Right atrium auricular region (tissue), 2 donors: ENCODE results near the gene SEMA5A. TPM values are rescaled to one million over a fixed set of nuclear protein-coding genes. Genes with fewer than 3 reads are reported as not detected.

ENCODE experiments used
- DNase-seq: peaks from one replicate; pipeline ENCODE4 v3.0.0-alpha.2; 2019; ENCODE audit warnings: low spot score
- H3K27ac ChIP-seq, 2 donors: fragments of 200-600 bp; sonication (generic); 1 replicate in 1 of 2; 2 replicates in 1 of 2; pipeline ENCODE4 v1.5.1; 2016 to 2019
- H3K27me3 ChIP-seq, 2 donors: fragments of 200-600 bp; sonication (generic); one replicate each; pipeline versions ENCODE4 v1.5.1 to v1.6.0; 2017 to 2019
- H3K36me3 ChIP-seq: fragments of 200-600 bp; sonication (generic); one replicate; pipeline ENCODE4 v1.5.1; 2016
- H3K4me1 ChIP-seq, 2 donors: fragments of 200-600 bp; sonication (generic); one replicate each; pipeline versions ENCODE4 v1.5.1 to v1.6.0; 2017 to 2019
- H3K4me3 ChIP-seq, 2 donors: fragments of 200-600 bp; sonication (generic); 1 replicate in 1 of 2; 2 replicates in 1 of 2; pipeline ENCODE4 v1.5.1; 2017 to 2019; ENCODE audit warnings: mild to moderate bottlenecking in 1 of 2, moderate library complexity in 1 of 2
- H3K9me3 ChIP-seq, 2 donors: fragments of 200-600 bp; sonication (generic); one replicate each; pipeline ENCODE4 v1.5.1; 2019
- total RNA-seq, 2 donors: library from RNA; depleted of rRNA; stranded (reverse); fragments of >200 nt; gene quantifications; one replicate each; pipeline ENCODE4 v1.1.0, GENCODE V29; 2016
- TF ChIP-seq, protein P1 (sequence below), 2 donors: fragments of 200-600 bp; sonication (generic); IDR thresholded peaks; one replicate each; pipeline ENCODE4 v1.5.1; 2019; ENCODE audit warnings: antibody characterized with exemption in 2 of 2

Gene SEMA5A
- total RNA-seq, 2 donors from 2014 or later = 14.1 to 26.2 TPM

DNA sequence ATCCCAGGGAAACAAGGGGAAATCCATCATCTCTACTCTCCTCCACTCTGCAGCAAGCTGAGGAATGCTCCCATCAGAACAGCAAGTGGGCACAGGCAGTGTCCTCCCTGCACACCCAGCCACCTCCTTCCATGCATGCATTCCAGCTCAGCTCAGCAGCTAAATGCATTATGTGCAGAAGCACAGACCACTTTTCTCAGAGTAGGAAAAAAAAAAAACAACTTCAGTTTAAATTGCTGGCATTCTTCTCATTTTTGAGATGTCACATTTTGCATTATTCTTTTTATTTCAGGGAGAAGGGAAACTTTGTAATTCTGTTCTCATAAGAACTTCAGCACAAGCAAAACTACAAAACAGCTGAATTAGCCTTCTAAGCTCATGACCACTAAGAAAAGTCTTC lies 312.2 kb downstream of the SEMA5A start:
- Histone ChIP-seq H3K9me3 (no peaks in the 10 kb centered on the region), H3K4me3 (no peak overlapping the region), H3K27ac (no peak overlapping the region), H3K4me1 (no peaks in the 10 kb centered on the region), H3K36me3 (no peaks in the 10 kb centered on the region), H3K27me3 (no peaks in the 10 kb centered on the region)
- DNase-seq = no peak
- TF ChIP-seq, protein P1, sequence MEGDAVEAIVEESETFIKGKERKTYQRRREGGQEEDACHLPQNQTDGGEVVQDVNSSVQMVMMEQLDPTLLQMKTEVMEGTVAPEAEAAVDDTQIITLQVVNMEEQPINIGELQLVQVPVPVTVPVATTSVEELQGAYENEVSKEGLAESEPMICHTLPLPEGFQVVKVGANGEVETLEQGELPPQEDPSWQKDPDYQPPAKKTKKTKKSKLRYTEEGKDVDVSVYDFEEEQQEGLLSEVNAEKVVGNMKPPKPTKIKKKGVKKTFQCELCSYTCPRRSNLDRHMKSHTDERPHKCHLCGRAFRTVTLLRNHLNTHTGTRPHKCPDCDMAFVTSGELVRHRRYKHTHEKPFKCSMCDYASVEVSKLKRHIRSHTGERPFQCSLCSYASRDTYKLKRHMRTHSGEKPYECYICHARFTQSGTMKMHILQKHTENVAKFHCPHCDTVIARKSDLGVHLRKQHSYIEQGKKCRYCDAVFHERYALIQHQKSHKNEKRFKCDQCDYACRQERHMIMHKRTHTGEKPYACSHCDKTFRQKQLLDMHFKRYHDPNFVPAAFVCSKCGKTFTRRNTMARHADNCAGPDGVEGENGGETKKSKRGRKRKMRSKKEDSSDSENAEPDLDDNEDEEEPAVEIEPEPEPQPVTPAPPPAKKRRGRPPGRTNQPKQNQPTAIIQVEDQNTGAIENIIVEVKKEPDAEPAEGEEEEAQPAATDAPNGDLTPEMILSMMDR (IDR thresholded peaks at IDR 0.05) = no peak

DNA sequence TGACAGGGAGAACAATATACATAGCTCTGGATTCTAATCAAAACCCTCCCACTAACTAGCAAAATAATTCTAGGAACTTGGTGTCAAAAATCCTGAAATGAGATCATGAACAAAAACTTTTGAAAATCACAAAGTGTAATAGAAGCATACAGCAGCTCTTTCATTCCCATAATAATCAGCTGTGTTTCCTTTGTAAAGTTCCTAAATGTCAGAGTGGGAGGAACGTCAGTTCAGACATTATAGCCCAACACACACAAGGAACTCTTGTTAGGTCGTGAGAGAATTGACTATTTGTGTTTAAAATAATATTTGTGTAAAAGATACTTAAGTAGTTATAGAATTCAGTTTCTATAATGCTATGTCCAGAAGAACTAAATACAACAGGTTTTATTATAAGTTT lies 312.8 kb downstream of the SEMA5A start:
- Histone ChIP-seq H3K36me3 (no peaks in the 10 kb centered on the region), H3K27ac (no peak overlapping the region), H3K27me3 (no peaks in the 10 kb centered on the region), H3K4me3 (no peak overlapping the region), H3K9me3 (no peaks in the 10 kb centered on the region), H3K4me1 (no peaks in the 10 kb centered on the region)
- no peak for DNase-seq
- TF ChIP-seq, protein P1 (IDR thresholded peaks at IDR 0.05) = no peak

DNA sequence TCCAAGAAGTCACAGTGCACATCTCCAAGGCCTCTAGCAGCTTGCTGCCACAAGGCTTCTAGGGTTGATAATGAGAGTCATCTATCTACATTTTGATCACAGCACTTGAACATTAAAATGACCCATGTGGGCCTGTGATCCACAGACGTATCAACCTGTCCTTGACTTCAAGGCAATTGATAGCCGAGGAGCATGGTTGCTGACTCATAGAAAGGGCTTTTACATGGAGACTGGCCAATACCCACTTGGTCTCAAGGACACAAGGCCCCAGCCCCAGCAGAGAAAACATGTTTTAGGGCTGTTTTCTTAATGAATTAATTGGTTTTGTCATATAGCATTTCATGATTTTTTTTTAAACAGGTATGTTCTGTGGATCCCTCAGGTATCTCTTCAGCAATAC lies 314.0 kb downstream of the SEMA5A start:
- TF ChIP-seq, protein P1 (IDR thresholded peaks at IDR 0.05) = no peak
- Histone ChIP-seq H3K27ac (no peak overlapping the region), H3K9me3 (no peaks in the 10 kb centered on the region), H3K4me1 (no peaks in the 10 kb centered on the region), H3K36me3 (no peaks in the 10 kb centered on the region), H3K27me3 (no peaks in the 10 kb centered on the region), H3K4me3 (no peak overlapping the region)
- DNase-seq = no peak

DNA sequence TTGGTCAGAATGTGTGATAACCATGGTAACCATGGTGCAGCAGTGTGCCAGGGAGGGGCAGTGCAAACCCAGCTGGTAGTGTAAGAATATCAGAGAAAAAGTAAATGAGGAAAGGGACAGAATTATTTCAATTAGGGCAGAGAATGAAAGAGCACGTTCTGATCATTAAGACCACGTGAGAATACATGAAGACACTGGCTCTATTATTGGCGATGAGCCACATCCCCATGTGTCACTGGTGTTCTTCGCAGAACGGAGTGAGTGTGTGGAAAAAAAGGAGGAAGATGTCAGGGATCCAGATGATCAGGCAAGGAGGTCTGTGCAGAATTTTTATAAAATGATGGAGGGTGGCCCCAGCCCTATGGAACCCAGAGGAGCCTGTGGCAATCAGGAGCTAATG lies 315.5 kb downstream of the SEMA5A start:
- TF ChIP-seq, protein P1 (IDR thresholded peaks at IDR 0.05) = no peak
- no peaks in the 10 kb centered on the region for H3K27me3 ChIP-seq
- H3K4me1 ChIP-seq = no peaks in the 10 kb centered on the region
- H3K36me3 ChIP-seq = no peaks in the 10 kb centered on the region
- H3K4me3 ChIP-seq = no peak overlapping the region
- DNase-seq = no peak
- H3K27ac ChIP-seq = no peak overlapping the region
- no peaks in the 10 kb centered on the region for H3K9me3 ChIP-seq

DNA sequence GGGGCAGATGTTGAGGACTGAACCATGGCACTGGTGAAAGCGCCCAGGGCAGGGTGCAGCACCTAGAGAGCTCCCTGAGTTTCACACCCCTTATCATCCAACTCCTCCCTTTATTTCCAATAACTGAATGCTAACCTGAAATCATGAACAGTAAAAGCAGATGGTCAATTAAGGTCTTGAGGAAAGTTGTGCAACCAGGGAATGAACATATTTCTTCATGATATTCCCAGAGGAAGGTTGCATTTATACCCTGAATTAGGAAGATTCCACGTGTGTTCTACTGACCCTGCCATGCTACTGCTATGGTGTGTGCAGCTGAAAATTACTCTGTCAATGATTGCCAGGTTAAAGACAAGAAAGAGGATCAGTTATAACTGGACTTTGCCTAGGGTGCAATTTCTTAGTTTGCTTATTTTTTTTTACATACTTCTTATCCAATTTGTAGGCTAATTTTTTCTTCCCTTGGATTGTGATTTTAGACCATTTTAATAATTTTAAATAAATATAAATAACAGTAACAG lies 319.8 kb downstream of the SEMA5A start:
- no peaks in the 10 kb centered on the region for H3K9me3 ChIP-seq
- H3K4me1 ChIP-seq = no peaks in the 10 kb centered on the region
- H3K4me3 ChIP-seq = no peak overlapping the region
- H3K36me3 ChIP-seq = no peaks in the 10 kb centered on the region
- no peak for DNase-seq
- TF ChIP-seq, protein P1 (IDR thresholded peaks at IDR 0.05) = no peak
- H3K27me3 ChIP-seq = no peaks in the 10 kb centered on the region
- H3K27ac ChIP-seq = no peak overlapping the region
